HepG2 (cell line): ENCODE measurements around the gene ABHD17A. TPM values are rescaled to one million over a fixed set of nuclear protein-coding genes. Genes with fewer than 3 reads are reported as not detected.

Experiments used
- ARID2 ChIP-seq: sonication (generic); formaldehyde crosslinking; IDR thresholded peaks from 2 replicates; pipeline ENCODE4 v1.8.1; 2022; ENCODE audit warnings: mild to moderate bottlenecking, missing genetic modification reagents, borderline replicate concordance
- ATAD3A ChIP-seq: sonication (generic); formaldehyde crosslinking; IDR thresholded peaks from 2 replicates; pipeline ENCODE4 v1.4.0; 2020; ENCODE audit warnings: missing genetic modification reagents
- BHLHE40 ChIP-seq: IDR thresholded peaks from 2 replicates; pipeline ENCODE4 v1.6.1; 2011; ENCODE audit warnings: low read length, improper control_type of control experiment
- BORCS8-MEF2B ChIP-seq: sonication (generic); formaldehyde crosslinking; IDR thresholded peaks from 2 replicates; pipeline ENCODE4 v1.8.0; 2022; ENCODE audit warnings: mild to moderate bottlenecking, missing genetic modification reagents
- BRCA1 ChIP-seq: sonication (generic); formaldehyde crosslinking; IDR thresholded peaks from 2 replicates; pipeline ENCODE4 v1.4.0; 2020; ENCODE audit warnings: missing genetic modification reagents
- CEBPG ChIP-seq: IDR thresholded peaks from 2 replicates; pipeline ENCODE4 v1.6.1; 2016
- CSRNP1 ChIP-seq: sonication (generic); formaldehyde crosslinking; IDR thresholded peaks from 2 replicates; pipeline ENCODE4 v1.8.1; 2023; ENCODE audit warnings: mild to moderate bottlenecking, missing genetic modification reagents
- ETV6 ChIP-seq: sonication (generic); formaldehyde crosslinking; conservative IDR thresholded peaks from 2 replicates; pipeline ENCODE4 v1.4.0; 2020; ENCODE audit warnings: missing genetic modification reagents
- EZH2 ChIP-seq: conservative IDR thresholded peaks from 2 replicates; pipeline ENCODE4 v1.6.1; 2012; ENCODE audit warnings: mild to moderate bottlenecking, low read depth, low read length, moderate library complexity
- GPN1 ChIP-seq: sonication (generic); formaldehyde crosslinking; IDR thresholded peaks from 2 replicates; pipeline ENCODE4 v1.5.1; 2020; ENCODE audit warnings: missing genetic modification reagents, borderline replicate concordance
- ISL2 ChIP-seq: sonication (generic); formaldehyde crosslinking; IDR thresholded peaks from 2 replicates; pipeline ENCODE4 v1.5.0; 2020; ENCODE audit warnings: missing genetic modification reagents
- JARID2 ChIP-seq: sonication (generic); formaldehyde crosslinking; IDR thresholded peaks from 2 replicates; pipeline ENCODE4 v1.8.1; 2023; ENCODE audit warnings: missing genetic modification reagents, inconsistent platforms; ENCODE audit not compliant: insufficient replicate concordance
- KAT7 ChIP-seq: IDR thresholded peaks from 2 replicates; pipeline ENCODE4 v1.6.1; 2018; ENCODE audit warnings: borderline replicate concordance, missing compliant biosample characterization
- KLF12 ChIP-seq: sonication (generic); formaldehyde crosslinking; IDR thresholded peaks from 2 replicates; pipeline ENCODE4 v1.4.0; 2020; ENCODE audit warnings: missing genetic modification reagents, borderline replicate concordance
- KLF13 ChIP-seq: sonication (generic); formaldehyde crosslinking; IDR thresholded peaks from 2 replicates; pipeline ENCODE4 v1.4.0; 2020; ENCODE audit warnings: mild to moderate bottlenecking, missing genetic modification reagents
- MTA3 ChIP-seq: sonication (generic); formaldehyde crosslinking; IDR thresholded peaks from 2 replicates; pipeline ENCODE4 v1.4.0; 2020; ENCODE audit warnings: missing genetic modification reagents
- NONO ChIP-seq, 2 experiments: fragments of 450-650 bp in 1 of 2; sonication (generic) in 1 of 2; formaldehyde crosslinking in 1 of 2; IDR thresholded peaks in 1 of 2; conservative IDR thresholded peaks in 1 of 2; 2 replicates each; pipeline versions ENCODE4 v1.6.1 to v1.8.0; 2017 to 2022; ENCODE audit warnings: mild to moderate bottlenecking in 1 of 2, missing genetic modification reagents in 1 of 2, moderate library complexity in 1 of 2
- PRMT3 ChIP-seq: sonication (generic); formaldehyde crosslinking; IDR thresholded peaks from 2 replicates; pipeline ENCODE4 v1.8.1; 2022; ENCODE audit warnings: low read depth, mild to moderate bottlenecking, moderate library complexity, missing genetic modification reagents, borderline replicate concordance
- SMC3 ChIP-seq: IDR thresholded peaks from 2 replicates; pipeline ENCODE4 v1.6.1; 2011; ENCODE audit warnings: low read length, improper control_type of control experiment
- TP53 ChIP-seq: sonication (generic); formaldehyde crosslinking; conservative IDR thresholded peaks from 2 replicates; pipeline ENCODE4 v1.4.0; 2020; ENCODE audit warnings: missing genetic modification reagents
- ZBTB33 ChIP-seq: sonication (generic); formaldehyde crosslinking; IDR thresholded peaks from 2 replicates; pipeline ENCODE4 v1.4.0; 2020; ENCODE audit warnings: missing genetic modification reagents
- ZBTB7A ChIP-seq: sonication (generic); formaldehyde crosslinking; IDR thresholded peaks from 2 replicates; pipeline ENCODE4 v1.8.0; 2022; ENCODE audit warnings: mild to moderate bottlenecking, missing genetic modification reagents
- ZKSCAN5 ChIP-seq: sonication (generic); formaldehyde crosslinking; IDR thresholded peaks from 2 replicates; pipeline ENCODE4 v1.5.1; 2020; ENCODE audit warnings: mild to moderate bottlenecking, missing genetic modification reagents
- ZNF234 ChIP-seq: sonication (generic); formaldehyde crosslinking; conservative IDR thresholded peaks from 2 replicates; pipeline ENCODE4 v1.5.1; 2020; ENCODE audit warnings: mild to moderate bottlenecking, missing genetic modification reagents
- ZNF557 ChIP-seq: sonication (generic); formaldehyde crosslinking; IDR thresholded peaks from 2 replicates; pipeline ENCODE4 v1.4.0; 2020; ENCODE audit warnings: missing genetic modification reagents
- ZNF775 ChIP-seq: sonication (generic); formaldehyde crosslinking; IDR thresholded peaks from 2 replicates; pipeline ENCODE4 v1.4.0; 2020; ENCODE audit warnings: missing genetic modification reagents, mild to moderate bottlenecking, moderate library complexity, borderline replicate concordance
- ZNF841 ChIP-seq: sonication (generic); formaldehyde crosslinking; IDR thresholded peaks from 2 replicates; pipeline ENCODE4 v1.8.1; 2023; ENCODE audit warnings: missing genetic modification reagents, borderline replicate concordance
- polyA plus RNA-seq, 8 experiments: library from polyadenylated mRNA; depleted of rRNA in 3 of 8; stranded (reverse) in 7 of 8; unstranded in 1 of 8; fragments of >200 nt; fragmentation: Illumina TruSeq in 4 of 8; extraction: Trizol in 4 of 8; gene quantifications; 2 replicates each; pipeline versions ENCODE4 v1.2.1 to v1.2.3, GENCODE V29; 2011 to 2016; ENCODE audit warnings: low read depth in 4 of 8, missing spikeins in 1 of 8, mixed read lengths in 1 of 8; ENCODE audit not compliant: insufficient read depth in 1 of 8
- total RNA-seq, 5 experiments: library from RNA; depleted of rRNA; stranded (reverse); fragments of >200 nt; fragmentation: Illumina TruSeq; extraction: Trizol; gene quantifications; 2 replicates each; pipeline ENCODE4 v1.2.3, GENCODE V29; 2016; ENCODE audit warnings: low read depth in 1 of 5
- TF ChIP-seq, protein P1 (sequence below): sonication (generic); formaldehyde crosslinking; IDR thresholded peaks from 2 replicates; pipeline ENCODE4 v1.9.0; 2021; ENCODE audit warnings: missing genetic modification reagents, mild to moderate bottlenecking, borderline replicate concordance

The ABHD17A gene
- total and polyA plus RNA-seq, 2 of the 13 experiments (the other 11 are each of a cell fraction or from before 2014, with no cell fraction given) = 27.7 to 40.8 TPM

DNA sequence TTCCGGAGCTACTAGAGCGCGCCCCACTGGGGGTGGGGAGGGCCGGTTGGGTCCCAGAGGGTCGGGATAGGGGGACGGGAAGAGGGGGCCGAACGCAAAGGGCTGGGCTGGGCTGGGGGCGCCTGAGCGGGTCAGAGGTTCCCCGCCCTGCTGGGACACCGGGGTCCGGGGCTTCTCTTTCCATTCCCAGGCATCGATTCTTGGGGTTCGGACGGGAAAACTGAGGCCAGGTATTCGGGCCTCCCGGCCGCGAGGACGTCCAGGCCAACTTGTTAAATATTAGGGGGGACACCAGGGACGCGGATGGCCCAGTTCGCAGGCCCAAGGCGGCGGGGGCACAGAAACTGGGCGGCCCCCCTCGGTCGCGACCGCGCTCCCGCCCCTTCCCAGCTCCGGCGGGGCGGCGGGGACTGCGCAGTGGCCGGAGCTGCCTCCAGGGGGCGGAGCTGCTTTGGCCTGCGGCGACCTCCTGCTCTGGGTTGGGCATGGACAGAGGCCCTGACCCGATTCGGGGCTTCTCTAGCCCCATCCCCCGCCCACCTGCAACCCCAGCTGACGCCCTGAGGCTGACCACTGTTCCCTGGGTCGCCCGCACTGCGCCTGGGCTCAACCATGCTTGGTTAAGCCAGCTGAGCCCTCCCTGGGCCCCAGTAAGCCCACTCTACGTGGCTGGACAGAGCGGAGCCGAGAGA, 20.7 kb downstream of the ABHD17A start (continued):
- TF ChIP-seq CSRNP1 (CRISPR knock-in tag) = peak; percentile 69; the same call in 1 of the 2 replicates
- no peak for TF ChIP-seq ATAD3A
- no peak for TF ChIP-seq ZNF234 (CRISPR knock-in tag)
- no peak; the same call in 1 of the 2 replicates for TF ChIP-seq PRMT3 (CRISPR knock-in tag)
- TF ChIP-seq BRCA1 = no peak
- no peak for TF ChIP-seq ZBTB33 (CRISPR knock-in tag)
- TF ChIP-seq TP53 (CRISPR knock-in tag) = no peak
- peak; percentile 65; the same call in 1 of the 2 replicates for TF ChIP-seq ETV6 (CRISPR knock-in tag)
- TF ChIP-seq KLF12 (CRISPR knock-in tag) = no peak
- no peak for TF ChIP-seq SMC3
- TF ChIP-seq ISL2 (CRISPR knock-in tag) = no peak
- TF ChIP-seq ZNF557 (CRISPR knock-in tag) = no peak
- no peak for TF ChIP-seq ZNF841 (CRISPR knock-in tag)
- TF ChIP-seq ZNF775 = no peak
- TF ChIP-seq GPN1 (CRISPR knock-in tag) = no peak
- no peak for TF ChIP-seq EZH2
- TF ChIP-seq CEBPG (CRISPR knock-in tag) = no peak; the same call in 1 of the 2 replicates
- TF ChIP-seq ARID2 (CRISPR knock-in tag) = no peak
- TF ChIP-seq MTA3 (CRISPR knock-in tag) = no peak
- peak; percentile 67; the same call in 1 of the 2 replicates for TF ChIP-seq KAT7 (CRISPR knock-in tag)
- TF ChIP-seq BHLHE40 = no peak
- TF ChIP-seq JARID2 (CRISPR knock-in tag) = no peak
- no peak; the same call in 1 of the 2 replicates for TF ChIP-seq KLF13
- TF ChIP-seq BORCS8-MEF2B (CRISPR knock-in tag) = peak; percentile 32; the same call in 1 of the 2 replicates
- TF ChIP-seq ZBTB7A (CRISPR knock-in tag) = peak; percentile 49
- TF ChIP-seq, protein P1, sequence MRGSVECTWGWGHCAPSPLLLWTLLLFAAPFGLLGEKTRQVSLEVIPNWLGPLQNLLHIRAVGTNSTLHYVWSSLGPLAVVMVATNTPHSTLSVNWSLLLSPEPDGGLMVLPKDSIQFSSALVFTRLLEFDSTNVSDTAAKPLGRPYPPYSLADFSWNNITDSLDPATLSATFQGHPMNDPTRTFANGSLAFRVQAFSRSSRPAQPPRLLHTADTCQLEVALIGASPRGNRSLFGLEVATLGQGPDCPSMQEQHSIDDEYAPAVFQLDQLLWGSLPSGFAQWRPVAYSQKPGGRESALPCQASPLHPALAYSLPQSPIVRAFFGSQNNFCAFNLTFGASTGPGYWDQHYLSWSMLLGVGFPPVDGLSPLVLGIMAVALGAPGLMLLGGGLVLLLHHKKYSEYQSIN (CRISPR knock-in tag) = no peak
- TF ChIP-seq NONO (IDR thresholded peaks at IDR 0.05) = no peak
- TF ChIP-seq NONO (CRISPR knock-in tag; conservative IDR thresholded peaks at IDR 0.05) = peak; percentile 57; the same call in 1 of the 2 replicates
- no peak for TF ChIP-seq ZKSCAN5 (CRISPR knock-in tag)
